ENCODE measurements around the gene MYBPHL.

- TF ChIP-seq CTCF (IDR thresholded peaks at IDR 0.05) (no peak), POLR2A (IDR thresholded peaks at IDR 0.05) (no peak), POLR2AphosphoS5 (IDR thresholded peaks at IDR 0.05) (no peak)
Measured at GRCh38 chr1:109248444-109248796, 58.4 kb downstream of the MYBPHL start.
